ENCODE data around the gene ANKRD13A. TPM values are rescaled to one million over a fixed set of nuclear protein-coding genes. Genes with fewer than 3 reads are reported as not detected.

Gene ANKRD13A
- total and polyA plus RNA-seq, 2 of the 13 experiments (the other 11 are each of a cell fraction or from before 2014, with no cell fraction given), result 34.1 to 41.6 TPM

DNA sequence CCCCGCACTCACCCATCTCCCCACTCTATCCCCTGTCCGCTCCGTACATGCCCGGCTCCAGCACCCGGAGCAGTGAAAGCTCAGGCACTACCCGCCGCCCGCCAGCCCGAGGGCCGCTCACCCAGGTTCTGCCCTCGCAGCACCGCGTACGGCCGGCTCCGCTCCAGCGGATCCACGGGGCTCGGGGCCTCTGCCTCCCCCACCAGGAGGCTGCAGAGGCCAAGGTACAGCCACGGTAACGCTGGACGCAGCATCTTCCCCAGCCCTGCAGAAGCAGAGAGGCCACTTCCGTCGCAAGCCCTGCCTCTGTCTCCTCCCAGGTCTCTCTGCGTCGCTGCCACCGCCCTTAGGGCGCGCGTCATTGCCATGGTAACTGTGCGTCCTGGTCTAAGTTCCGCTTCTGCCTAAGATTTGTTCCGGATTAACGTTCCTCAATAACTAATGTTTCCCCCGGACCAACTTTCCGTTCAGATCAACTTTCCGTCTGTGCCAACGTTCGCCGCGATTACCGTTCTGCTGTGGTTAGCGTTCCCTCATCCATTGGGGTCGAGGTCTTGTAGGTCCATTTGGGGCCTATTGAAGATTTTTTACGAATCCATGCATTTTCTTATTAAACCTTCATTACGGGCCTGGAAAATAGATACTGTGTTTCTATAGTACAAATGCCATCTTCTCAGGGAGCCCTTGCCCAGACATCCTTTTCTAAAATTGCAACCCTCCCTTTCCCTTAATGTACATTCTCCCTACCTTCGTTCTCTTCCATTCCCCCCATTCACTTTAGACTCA, 49.2 kb downstream of the ANKRD13A start, which contains the start of gene C12orf76 (continued):
- TF ChIP-seq GATAD1 (CRISPR knock-in tag; IDR thresholded peaks at IDR 0.05) (peak; percentile 95), NFYC (CRISPR knock-in tag; IDR thresholded peaks at IDR 0.05) (peak; percentile 32; the same call in 1 of the 2 replicates), ARID5B (CRISPR knock-in tag; IDR thresholded peaks at IDR 0.05) (peak; percentile 63), ZSCAN20 (CRISPR knock-in tag; IDR thresholded peaks at IDR 0.05; ENCODE audit: borderline replicate concordance) (peak; percentile 85), THYN1 (CRISPR knock-in tag; IDR thresholded peaks at IDR 0.05; ENCODE audit: borderline replicate concordance, low read depth) (no peak), FOXM1 (CRISPR knock-in tag; IDR thresholded peaks at IDR 0.05) (no peak), FOXP4 (CRISPR knock-in tag; IDR thresholded peaks at IDR 0.05) (peak; percentile 74), PPARG (CRISPR knock-in tag; conservative IDR thresholded peaks at IDR 0.05) (peak; percentile 76), HDAC1 (CRISPR knock-in tag; IDR thresholded peaks at IDR 0.05) (peak; percentile 94), ZNF350 (CRISPR knock-in tag; IDR thresholded peaks at IDR 0.05; ENCODE audit: borderline replicate concordance, low read depth) (no peak; the same call in 1 of the 2 replicates), ZBTB21 (CRISPR knock-in tag; IDR thresholded peaks at IDR 0.05) (no peak), ARNT (IDR thresholded peaks at IDR 0.05) (no peak), SSRP1 (CRISPR knock-in tag; IDR thresholded peaks at IDR 0.05) (no peak), TCF12 (IDR thresholded peaks at IDR 0.05) (no peak), TCF12 (CRISPR knock-in tag; IDR thresholded peaks at IDR 0.05) (no peak), RBM39 (IDR thresholded peaks at IDR 0.05; ENCODE audit: low read depth, low read length, poor library complexity, severe bottlenecking) (peak; percentile 62), FIP1L1 (IDR thresholded peaks at IDR 0.05; ENCODE audit: borderline replicate concordance, insufficient read depth, low read depth, low read length) (no peak), ZNF703 (CRISPR knock-in tag; IDR thresholded peaks at IDR 0.05; ENCODE audit: borderline replicate concordance) (no peak), AGO1 (IDR thresholded peaks at IDR 0.05; ENCODE audit: low read depth, low read length, poor library complexity, severe bottlenecking) (peak; percentile 63), FOXP1 (IDR thresholded peaks at IDR 0.05) (no peak), FOXP1 (CRISPR knock-in tag; IDR thresholded peaks at IDR 0.05) (peak; percentile 26; the same call in 1 of the 2 replicates), REXO4 (CRISPR knock-in tag; IDR thresholded peaks at IDR 0.05; ENCODE audit: borderline replicate concordance) (no peak)

Data from HepG2 (cell line).